ENCODE data around the gene SLC5A7. TPM values are rescaled to one million over a fixed set of nuclear protein-coding genes. Genes with fewer than 3 reads are reported as not detected.

The SLC5A7 gene
- not detected in 5 replicates for total RNA-seq (2022; extraction: Qiagen RNA extraction)

DNA sequence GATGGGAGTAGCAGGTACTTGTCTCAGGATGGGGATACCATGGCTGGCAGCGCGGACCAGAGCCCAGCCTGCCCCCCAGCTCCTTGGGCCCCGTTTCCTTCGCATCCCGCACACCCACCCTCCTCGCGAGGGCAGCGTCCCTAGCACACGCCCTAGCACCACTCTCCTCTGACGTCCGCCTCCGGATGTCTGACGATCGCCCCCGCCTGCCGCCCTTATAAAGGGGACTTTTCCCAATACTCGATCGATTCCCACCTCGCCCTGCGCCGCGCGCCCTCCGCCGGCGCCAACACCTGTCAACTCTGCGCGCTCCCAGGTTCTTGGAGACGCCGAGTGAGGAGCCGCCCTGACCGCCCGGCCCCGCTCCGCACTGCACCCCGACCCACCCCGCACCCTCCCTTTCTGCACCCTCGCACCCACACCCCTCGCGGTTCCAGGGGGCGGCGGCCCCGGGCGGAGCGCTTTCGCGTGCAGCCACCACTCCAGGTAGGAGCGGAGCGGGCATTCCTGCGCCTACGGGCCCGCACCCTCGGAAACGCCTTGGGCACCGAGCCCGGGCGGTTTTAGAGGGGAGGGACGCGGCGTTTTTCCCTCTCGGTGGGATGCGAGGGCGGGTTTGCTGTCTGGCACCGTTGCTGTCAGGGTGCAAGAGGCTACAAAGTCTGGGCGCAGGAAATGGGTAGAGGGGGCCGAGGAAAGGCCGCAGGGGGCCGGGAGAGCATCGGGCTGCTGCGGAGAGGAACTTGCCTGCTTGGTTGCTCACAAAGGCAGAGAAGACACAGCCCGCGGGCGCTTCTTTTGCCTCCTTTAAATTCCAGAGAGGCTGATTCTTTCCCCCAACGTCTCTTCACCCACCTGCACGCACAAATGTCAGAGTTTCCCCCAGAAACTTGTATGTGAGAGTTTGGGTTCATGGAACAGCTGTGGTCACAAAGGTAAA, at the start of gene SLC5A7:
SLC5A7 (plus strand) TSS at position 247 of the 940 bp plus-strand sequence. CDS start 1,632 bp downstream, outside the sequence.

Other genes with a start within 250 kb of the SLC5A7 start
- gene RGPD4, start 159.6 kb upstream of the SLC5A7 start, total RNA-seq (2022; extraction: Qiagen RNA extraction): 0.03 to 0.07 TPM (median 0.05 TPM) in 4 of 5 replicates, not detected in the other

Measured in A549 treated with AZD2906 at 1 μM for 4 hours (cell line).